GF-D8 (cell line): ENCODE measurements around the gene NUDT3.
"Not testable (repeated sequence)": the region's sequence is repeated elsewhere in the genome, so short reads cannot be mapped to it uniquely, and the experiment has no call there.

Source experiments
- DNase-seq: peaks from one replicate; lab custom pipeline; 2025; lab: John Stamatoyannopoulos, UW

NUDT3 gene

GRCh38 chr6:34392497-34393190, at the start of gene NUDT3:
TSS of gene NUDT3 (minus strand) at chr6:34392669. CDS start at chr6:34392362, 307 bp downstream.
- peak; percentile 86 for DNase-seq

GRCh38 chr6:34441526-34441925, 49.1 kb upstream of the NUDT3 start:
- DNase-seq: no peak

- DNase-seq: no peak
These were observed 47.0 kb upstream of the NUDT3 start for GRCh38 chr6:34439442-34439841.

DNA sequence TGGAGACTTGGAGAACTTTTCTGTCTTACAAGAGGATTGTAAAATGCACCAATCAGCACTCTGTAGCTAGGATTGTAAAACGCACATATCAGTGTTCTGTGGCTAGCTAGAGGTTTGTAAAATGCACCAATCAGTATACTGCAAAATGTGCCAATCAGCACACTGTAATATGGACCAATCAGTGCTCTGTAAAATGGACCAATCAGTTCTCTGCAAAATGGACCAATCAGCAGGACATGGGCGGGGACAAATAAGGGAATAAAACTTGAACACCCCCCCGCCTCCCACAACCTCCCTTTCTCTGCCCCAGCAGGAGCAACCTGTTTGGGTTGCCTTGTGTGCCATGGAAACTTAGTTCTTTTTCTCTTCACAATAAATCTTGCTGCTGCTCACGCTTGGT, 46.2 kb upstream of the NUDT3 start:
- DNase-seq: no peak

- no peak for DNase-seq
These were observed 45.1 kb upstream of the NUDT3 start for GRCh38 chr6:34437644-34437970.

GRCh38 chr6:34436803-34437643, 44.6 kb upstream of the NUDT3 start:
- DNase-seq: no peak

DNA sequence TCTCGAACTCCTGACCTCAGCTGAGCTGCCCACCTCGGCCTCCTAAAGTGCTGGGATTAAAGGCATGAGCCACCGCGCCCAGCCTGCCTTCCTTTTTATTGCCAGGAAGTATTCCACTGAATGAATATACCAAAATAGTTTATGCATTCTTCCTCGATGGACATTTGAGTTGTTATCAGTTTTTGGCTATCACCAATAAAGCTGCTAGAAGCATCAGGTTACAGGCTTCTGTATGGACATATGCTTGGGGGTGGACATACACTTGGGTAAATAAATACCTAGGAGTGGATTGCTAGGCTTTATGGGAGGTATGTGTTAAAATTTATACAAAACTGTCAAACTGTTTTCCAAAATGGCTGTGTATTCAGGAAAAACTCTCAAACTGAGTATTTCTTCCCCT, 43.4 kb upstream of the NUDT3 start:
- DNase-seq: no peak

GRCh38 chr6:34425498-34426410, 33.3 kb upstream of the NUDT3 start, which contains the start of gene RPS10:
TSS of gene RPS10 (minus strand) at chr6:34426069. CDS start at chr6:34425221, 848 bp downstream.
- peak; percentile 68 for DNase-seq

- no peak for DNase-seq
These were observed 32.6 kb upstream of the NUDT3 start for GRCh38 chr6:34425132-34425497.

GRCh38 chr6:34424200-34425131, 32.0 kb upstream of the NUDT3 start:
- DNase-seq: no peak

DNA sequence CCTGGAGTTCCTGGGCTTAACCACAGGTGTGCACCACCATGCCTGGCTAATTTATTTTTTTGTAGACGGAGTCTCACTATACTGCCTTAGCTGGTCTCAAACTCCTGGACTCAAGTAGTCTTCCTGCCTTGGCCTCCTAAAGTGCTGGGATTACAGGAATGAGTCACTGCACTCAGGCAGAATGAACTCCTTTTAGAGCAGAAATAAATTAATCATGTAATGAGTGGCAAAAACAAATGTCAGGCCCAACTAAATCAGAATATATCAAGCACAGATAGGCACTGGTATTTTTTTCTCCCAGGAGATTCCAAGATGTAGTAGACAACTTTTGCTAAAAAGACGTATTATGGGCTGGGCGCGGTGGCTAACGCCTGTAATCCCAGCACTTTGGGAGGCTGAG, 30.8 kb upstream of the NUDT3 start:
- DNase-seq: no peak

- no peak for DNase-seq
These were observed 25.9 kb upstream of the NUDT3 start for GRCh38 chr6:34418367-34418766.

GRCh38 chr6:34416877-34417371, 24.5 kb upstream of the NUDT3 start:
- DNase-seq: no peak

GRCh38 chr6:34414999-34415858, 22.8 kb upstream of the NUDT3 start:
- DNase-seq: peak; percentile 75

- DNase-seq: no peak
These were observed 20.3 kb upstream of the NUDT3 start for GRCh38 chr6:34412643-34413214.

- DNase-seq: no peak
These were observed 19.5 kb upstream of the NUDT3 start for GRCh38 chr6:34412016-34412415.

DNA sequence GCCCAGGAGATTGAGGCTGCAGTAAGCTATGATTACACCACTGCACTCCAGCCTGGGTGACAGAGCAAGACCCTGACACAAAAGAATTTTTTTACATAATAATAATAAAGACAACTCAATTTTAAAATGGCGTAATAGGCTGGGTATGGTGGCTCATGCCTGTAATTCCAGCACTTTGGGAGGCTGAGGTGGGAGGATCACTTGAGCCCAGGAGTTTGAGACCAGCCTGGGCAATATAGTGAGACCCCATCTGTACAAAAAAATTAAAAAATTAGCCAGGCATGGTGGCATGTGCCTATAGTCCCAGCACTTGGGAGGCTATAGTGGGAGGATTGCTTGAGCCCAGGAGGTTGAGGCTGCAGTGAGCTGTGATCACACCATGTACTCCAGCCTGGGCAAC, 15.4 kb upstream of the NUDT3 start:
- not testable (repeated sequence) for DNase-seq

DNA sequence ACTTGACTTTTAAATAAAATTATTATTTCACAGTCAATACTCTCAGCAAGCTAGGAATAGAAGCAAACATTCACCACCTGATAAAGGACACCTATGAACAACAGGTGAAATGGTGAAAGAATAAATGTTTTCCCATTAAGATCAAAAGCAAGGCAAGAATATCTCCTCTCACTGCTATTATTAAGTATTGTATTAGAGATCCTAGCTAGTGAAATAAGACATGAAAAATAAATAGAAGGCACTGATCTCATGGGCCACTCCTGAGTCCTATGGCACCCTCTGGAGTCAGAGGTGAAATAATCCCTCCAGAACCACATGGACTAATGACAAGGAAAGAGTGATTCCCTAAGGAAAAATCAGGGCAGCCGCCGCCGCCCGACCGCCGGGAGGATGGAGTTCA, 4.0 kb upstream of the NUDT3 start:
- no peak for DNase-seq

DNA sequence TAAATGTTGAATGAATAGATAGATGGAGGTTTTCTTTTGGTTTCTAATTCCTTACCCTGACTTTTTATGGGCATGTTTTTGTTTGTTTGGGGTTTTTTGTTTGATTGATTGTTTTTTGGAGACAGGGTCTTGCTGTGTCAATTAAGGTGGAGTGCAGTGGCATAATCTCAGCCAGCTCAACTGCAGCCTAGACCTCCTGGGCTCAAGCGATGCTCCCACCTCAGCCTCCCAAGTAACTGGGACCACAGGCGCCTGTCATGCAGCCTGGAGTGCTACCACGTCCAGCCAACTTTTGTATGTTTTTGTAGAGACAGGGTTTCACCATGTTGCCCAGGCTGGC, 1.5 kb upstream of the NUDT3 start:
- DNase-seq: no peak
